ENCODE data around the gene GIMAP7.

DNA sequence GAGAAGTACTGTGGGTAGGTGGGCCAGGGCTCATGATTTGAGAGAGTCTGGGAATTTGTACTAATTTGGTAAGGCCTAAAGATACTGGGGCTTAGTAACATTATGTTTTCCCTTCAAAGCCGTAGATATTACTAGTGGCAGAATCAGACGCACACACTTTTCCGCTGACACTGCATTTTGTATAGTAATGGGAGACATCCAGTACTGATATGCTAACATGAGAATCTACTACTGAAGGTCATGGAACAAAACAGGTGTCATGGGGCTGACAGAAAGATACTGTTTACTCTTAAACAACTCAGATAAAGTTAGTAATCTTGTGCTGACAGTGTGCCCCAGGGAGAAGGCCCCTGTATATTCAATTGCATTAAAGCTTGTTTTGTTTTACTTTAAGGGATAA lies 11.1 kb upstream of the GIMAP7 start:
- no peak for TF ChIP-seq TAF1 (IDR thresholded peaks at IDR 0.05; ENCODE audit: low read depth)
- TF ChIP-seq, protein P1, sequence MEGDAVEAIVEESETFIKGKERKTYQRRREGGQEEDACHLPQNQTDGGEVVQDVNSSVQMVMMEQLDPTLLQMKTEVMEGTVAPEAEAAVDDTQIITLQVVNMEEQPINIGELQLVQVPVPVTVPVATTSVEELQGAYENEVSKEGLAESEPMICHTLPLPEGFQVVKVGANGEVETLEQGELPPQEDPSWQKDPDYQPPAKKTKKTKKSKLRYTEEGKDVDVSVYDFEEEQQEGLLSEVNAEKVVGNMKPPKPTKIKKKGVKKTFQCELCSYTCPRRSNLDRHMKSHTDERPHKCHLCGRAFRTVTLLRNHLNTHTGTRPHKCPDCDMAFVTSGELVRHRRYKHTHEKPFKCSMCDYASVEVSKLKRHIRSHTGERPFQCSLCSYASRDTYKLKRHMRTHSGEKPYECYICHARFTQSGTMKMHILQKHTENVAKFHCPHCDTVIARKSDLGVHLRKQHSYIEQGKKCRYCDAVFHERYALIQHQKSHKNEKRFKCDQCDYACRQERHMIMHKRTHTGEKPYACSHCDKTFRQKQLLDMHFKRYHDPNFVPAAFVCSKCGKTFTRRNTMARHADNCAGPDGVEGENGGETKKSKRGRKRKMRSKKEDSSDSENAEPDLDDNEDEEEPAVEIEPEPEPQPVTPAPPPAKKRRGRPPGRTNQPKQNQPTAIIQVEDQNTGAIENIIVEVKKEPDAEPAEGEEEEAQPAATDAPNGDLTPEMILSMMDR (IDR thresholded peaks at IDR 0.05; ENCODE audit: poor library complexity, severe bottlenecking) = no peak
